Measurements from ENCODE around the gene SRPRA. TPM values are rescaled to one million over a fixed set of nuclear protein-coding genes. Genes with fewer than 3 reads are reported as not detected.

Gene SRPRA
- total and polyA plus RNA-seq, 10 of the 15 experiments (the other 5 are each of a cell fraction or from before 2014, with no cell fraction given): 29.6 to 131 (median 92.8) TPM

GRCh38 chr11:126303623-126304456, 35.1 kb upstream of the SRPRA start, which contains the start of gene DCPS (continued):
- TF ChIP-seq, protein P1, sequence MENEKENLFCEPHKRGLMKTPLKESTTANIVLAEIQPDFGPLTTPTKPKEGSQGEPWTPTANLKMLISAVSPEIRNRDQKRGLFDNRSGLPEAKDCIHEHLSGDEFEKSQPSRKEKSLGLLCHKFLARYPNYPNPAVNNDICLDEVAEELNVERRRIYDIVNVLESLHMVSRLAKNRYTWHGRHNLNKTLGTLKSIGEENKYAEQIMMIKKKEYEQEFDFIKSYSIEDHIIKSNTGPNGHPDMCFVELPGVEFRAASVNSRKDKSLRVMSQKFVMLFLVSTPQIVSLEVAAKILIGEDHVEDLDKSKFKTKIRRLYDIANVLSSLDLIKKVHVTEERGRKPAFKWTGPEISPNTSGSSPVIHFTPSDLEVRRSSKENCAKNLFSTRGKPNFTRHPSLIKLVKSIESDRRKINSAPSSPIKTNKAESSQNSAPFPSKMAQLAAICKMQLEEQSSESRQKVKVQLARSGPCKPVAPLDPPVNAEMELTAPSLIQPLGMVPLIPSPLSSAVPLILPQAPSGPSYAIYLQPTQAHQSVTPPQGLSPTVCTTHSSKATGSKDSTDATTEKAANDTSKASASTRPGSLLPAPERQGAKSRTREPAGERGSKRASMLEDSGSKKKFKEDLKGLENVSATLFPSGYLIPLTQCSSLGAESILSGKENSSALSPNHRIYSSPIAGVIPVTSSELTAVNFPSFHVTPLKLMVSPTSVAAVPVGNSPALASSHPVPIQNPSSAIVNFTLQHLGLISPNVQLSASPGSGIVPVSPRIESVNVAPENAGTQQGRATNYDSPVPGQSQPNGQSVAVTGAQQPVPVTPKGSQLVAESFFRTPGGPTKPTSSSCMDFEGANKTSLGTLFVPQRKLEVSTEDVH (IDR thresholded peaks at IDR 0.05; ENCODE audit: low read depth, partially characterized antibody): no peak
- TF ChIP-seq EGR1 (IDR thresholded peaks at IDR 0.05; ENCODE audit: borderline replicate concordance in 1 of 2, low read depth in 2 of 2, low read length in 2 of 2) (peak in 1 of 2 experiments; percentile 7; a peak in 1 of 3 replicates), ZNF207 (IDR thresholded peaks at IDR 0.05; ENCODE audit: borderline replicate concordance) (peak; percentile 88), MXI1 (IDR thresholded peaks at IDR 0.05; ENCODE audit: low read depth, low read length) (peak; percentile 87), MLLT1 (IDR thresholded peaks at IDR 0.05) (0 out of 2 replicates have a peak, but pooled peaks have one; percentile 21), CREM (IDR thresholded peaks at IDR 0.05; ENCODE audit: low read depth) (0 out of 2 replicates have a peak, but pooled peaks have one; percentile 13), ESRRA (IDR thresholded peaks at IDR 0.05; ENCODE audit: low read length) (0 out of 2 replicates have a peak, but pooled peaks have one; percentile 73), MEF2B (IDR thresholded peaks at IDR 0.05; ENCODE audit: partially characterized antibody, poor library complexity, severe bottlenecking) (peak; percentile 23), RBBP5 (conservative IDR thresholded peaks at IDR 0.05) (0 out of 2 replicates have a peak, but pooled peaks have one; percentile 22), IKZF1 (conservative IDR thresholded peaks at IDR 0.05) (peak; percentile 94), GATAD2B (conservative IDR thresholded peaks at IDR 0.05; ENCODE audit: low read depth) (peak; percentile 92; the same call in 1 of the 2 replicates), BHLHE40 (IDR thresholded peaks at IDR 0.05; ENCODE audit: borderline replicate concordance in 1 of 2, low read depth in 2 of 2, low read length in 1 of 2) (peak; percentile 46 to 73; a peak in 3 of 4 replicates), DPF2 (IDR thresholded peaks at IDR 0.05) (peak; percentile 74), ZNF687 (IDR thresholded peaks at IDR 0.05) (peak; percentile 95), SPI1 (IDR thresholded peaks at IDR 0.05; ENCODE audit: borderline replicate concordance, insufficient read depth, low read depth, low read length) (peak; percentile 59; the same call in 1 of the 2 replicates), NBN (IDR thresholded peaks at IDR 0.05) (peak; percentile 66), POLR2A (IDR thresholded peaks at IDR 0.05; ENCODE audit: low read depth, low read length) (peak; percentile 99), TBL1XR1 (IDR thresholded peaks at IDR 0.05; ENCODE audit: low read depth, low read length) (0 out of 2 replicates have a peak, but pooled peaks have one; percentile 26), CBX3 (IDR thresholded peaks at IDR 0.05; ENCODE audit: borderline replicate concordance, low read depth) (no peak)

Data from GM12878 (cell line).